Progenitor cell of endocrine pancreas (in vitro differentiated cells): Measurements from ENCODE around the gene IGSF5. TPM values are rescaled to one million over a fixed set of nuclear protein-coding genes. Genes with fewer than 3 reads are reported as not detected.

ENCODE experiments used
- DNase-seq: peaks from one replicate; pipeline ENCODE4 v3.0.0; 2021; ENCODE audit warnings: low spot score; ENCODE audit not compliant: unreplicated experiment
- H3K27ac Mint-ChIP-seq: 2 replicates; pipeline ENCODE4 v1.8.0; 2021; ENCODE audit warnings: mild to moderate bottlenecking, moderate library complexity, mixed read lengths
- H3K27me3 Mint-ChIP-seq: 2 replicates; pipeline ENCODE4 v1.8.0; 2021; ENCODE audit warnings: mixed read lengths
- H3K36me3 Mint-ChIP-seq: 2 replicates; pipeline ENCODE4 v1.8.0; 2022; ENCODE audit warnings: mixed read lengths; ENCODE audit not compliant: insufficient read depth
- H3K4me1 Mint-ChIP-seq: 2 replicates; pipeline ENCODE4 v1.8.0; 2021; ENCODE audit warnings: low read depth, mixed read lengths
- H3K4me3 Mint-ChIP-seq: 2 replicates; pipeline ENCODE4 v1.8.0; 2021; ENCODE audit warnings: low read depth, mild to moderate bottlenecking, moderate library complexity, mixed read lengths
- H3K9me3 Mint-ChIP-seq: 2 replicates; pipeline ENCODE4 v1.8.0; 2021; ENCODE audit warnings: low read depth, mixed read lengths
- total RNA-seq: library from RNA; stranded (reverse); gene quantifications from 2 replicates; pipeline ENCODE4 v1.2.1, GENCODE V29; 2021
- TF ChIP-seq, protein P1 (sequence below): fragments of 200-600 bp; sonication (generic); IDR thresholded peaks from one replicate; pipeline ENCODE4 v1.5.0; 2021; ENCODE audit warnings: antibody characterized with exemption, mild to moderate bottlenecking; ENCODE audit not compliant: unreplicated experiment

IGSF5 gene
- total RNA-seq, 1 donor from 2014 or later: 0.22 TPM

DNA sequence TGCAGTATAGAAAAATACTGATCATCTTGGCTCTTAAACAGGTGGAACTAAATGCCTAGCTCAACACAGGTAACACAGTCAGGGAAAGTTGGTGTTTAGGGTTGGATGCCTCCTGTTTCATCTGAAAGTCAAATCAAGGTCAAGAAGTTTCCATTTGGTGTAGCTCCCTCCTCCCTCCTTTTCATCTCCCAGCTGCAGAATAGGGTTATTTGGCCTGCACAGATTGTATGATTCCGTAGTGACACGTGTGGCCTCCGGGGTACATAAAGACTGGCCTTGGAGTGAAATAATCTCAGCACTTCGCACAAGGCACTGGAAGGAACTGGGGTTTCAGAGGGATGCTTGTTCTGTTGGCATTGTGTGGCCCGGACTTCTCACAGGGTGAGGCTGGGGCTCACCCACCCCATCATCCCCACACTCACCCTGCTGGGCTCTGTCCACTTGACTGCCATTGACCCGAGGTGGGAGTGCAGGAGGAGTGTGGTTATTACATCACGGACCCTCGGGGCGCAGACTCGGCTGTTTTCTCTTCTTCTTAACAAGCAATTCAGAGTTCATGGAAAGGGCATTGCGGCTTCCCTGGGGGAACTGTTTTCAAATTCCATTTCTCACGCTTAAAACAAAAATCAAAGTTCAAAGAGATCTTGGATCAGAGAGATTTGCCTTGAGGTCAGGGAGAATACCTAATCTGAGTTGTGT lies 18.4 kb downstream of the IGSF5 start:
- TF ChIP-seq, protein P1, sequence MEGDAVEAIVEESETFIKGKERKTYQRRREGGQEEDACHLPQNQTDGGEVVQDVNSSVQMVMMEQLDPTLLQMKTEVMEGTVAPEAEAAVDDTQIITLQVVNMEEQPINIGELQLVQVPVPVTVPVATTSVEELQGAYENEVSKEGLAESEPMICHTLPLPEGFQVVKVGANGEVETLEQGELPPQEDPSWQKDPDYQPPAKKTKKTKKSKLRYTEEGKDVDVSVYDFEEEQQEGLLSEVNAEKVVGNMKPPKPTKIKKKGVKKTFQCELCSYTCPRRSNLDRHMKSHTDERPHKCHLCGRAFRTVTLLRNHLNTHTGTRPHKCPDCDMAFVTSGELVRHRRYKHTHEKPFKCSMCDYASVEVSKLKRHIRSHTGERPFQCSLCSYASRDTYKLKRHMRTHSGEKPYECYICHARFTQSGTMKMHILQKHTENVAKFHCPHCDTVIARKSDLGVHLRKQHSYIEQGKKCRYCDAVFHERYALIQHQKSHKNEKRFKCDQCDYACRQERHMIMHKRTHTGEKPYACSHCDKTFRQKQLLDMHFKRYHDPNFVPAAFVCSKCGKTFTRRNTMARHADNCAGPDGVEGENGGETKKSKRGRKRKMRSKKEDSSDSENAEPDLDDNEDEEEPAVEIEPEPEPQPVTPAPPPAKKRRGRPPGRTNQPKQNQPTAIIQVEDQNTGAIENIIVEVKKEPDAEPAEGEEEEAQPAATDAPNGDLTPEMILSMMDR: no peak
- peaks cover 1% of the 10 kb centered on the region for H3K36me3 Mint-ChIP-seq
- H3K4me3 Mint-ChIP-seq: no peak overlapping the region
- no peak for DNase-seq
- H3K27ac Mint-ChIP-seq: no peak overlapping the region
- H3K27me3 Mint-ChIP-seq: no peaks in the 10 kb centered on the region
- H3K9me3 Mint-ChIP-seq: peaks cover 8% of the 10 kb centered on the region
- peaks cover 10% of the 10 kb centered on the region for H3K4me1 Mint-ChIP-seq

DNA sequence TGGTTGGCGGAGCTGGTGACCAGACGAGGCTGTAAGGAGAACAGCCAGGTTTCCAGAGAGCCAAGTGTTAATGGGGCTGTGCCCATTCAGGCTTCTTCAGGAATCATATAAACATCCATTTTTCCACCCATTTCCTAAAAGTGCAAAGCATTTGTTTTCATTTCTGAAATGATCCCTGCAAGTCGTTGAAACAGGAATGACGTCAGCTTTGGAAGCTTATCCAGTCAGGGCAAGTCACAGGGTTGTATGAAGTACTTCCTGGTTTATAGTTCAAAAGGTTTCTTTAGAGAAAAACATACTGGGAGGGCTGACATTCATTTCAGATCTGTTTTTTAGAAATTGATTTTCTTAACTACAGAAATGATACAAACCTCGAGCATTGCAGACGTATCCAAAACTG lies 29.2 kb downstream of the IGSF5 start:
- no peaks in the 10 kb centered on the region for H3K9me3 Mint-ChIP-seq
- peaks cover 3% of the 10 kb centered on the region for H3K27me3 Mint-ChIP-seq
- DNase-seq: no peak
- TF ChIP-seq, protein P1: no peak
- H3K4me1 Mint-ChIP-seq: no peaks in the 10 kb centered on the region
- no peak overlapping the region for H3K4me3 Mint-ChIP-seq
- no peak overlapping the region for H3K27ac Mint-ChIP-seq
- no peaks in the 10 kb centered on the region for H3K36me3 Mint-ChIP-seq

DNA sequence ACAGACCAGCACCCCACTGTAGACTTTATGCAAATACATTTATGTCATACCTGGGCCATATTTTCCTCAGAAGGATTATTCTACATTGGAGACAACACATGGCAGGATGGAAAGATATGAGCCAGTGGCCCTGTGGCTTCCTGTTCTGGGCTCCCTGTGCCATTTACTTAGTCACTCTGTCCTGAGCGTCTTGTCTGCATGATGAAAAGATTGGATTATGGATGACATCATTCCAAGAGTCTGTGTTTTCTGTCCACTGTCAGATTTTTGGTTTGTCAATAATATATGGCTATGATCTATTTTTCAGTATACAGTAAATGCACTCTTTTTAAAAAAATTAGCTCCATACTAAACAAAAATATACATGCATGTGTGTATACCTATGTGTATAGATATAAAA lies 30.8 kb downstream of the IGSF5 start:
- no peak overlapping the region for H3K27ac Mint-ChIP-seq
- H3K4me3 Mint-ChIP-seq: no peak overlapping the region
- no peaks in the 10 kb centered on the region for H3K4me1 Mint-ChIP-seq

GRCh38 chr21:39776589-39776988 lies 31.6 kb downstream of the IGSF5 start:
- Mint-ChIP-seq H3K9me3 (no peaks in the 10 kb centered on the region), H3K4me3 (no peak overlapping the region), H3K27me3 (peaks cover 3% of the 10 kb centered on the region), H3K27ac (no peak overlapping the region), H3K4me1 (no peaks in the 10 kb centered on the region), H3K36me3 (no peaks in the 10 kb centered on the region)
- TF ChIP-seq, protein P1: no peak
- DNase-seq: no peak

More for the DNA sequence above, 30.8 kb downstream of the IGSF5 start:
- Mint-ChIP-seq H3K36me3 (no peaks in the 10 kb centered on the region), H3K9me3 (no peaks in the 10 kb centered on the region), H3K27me3 (peaks cover 3% of the 10 kb centered on the region)
- DNase-seq: no peak
- TF ChIP-seq, protein P1: no peak

DNA sequence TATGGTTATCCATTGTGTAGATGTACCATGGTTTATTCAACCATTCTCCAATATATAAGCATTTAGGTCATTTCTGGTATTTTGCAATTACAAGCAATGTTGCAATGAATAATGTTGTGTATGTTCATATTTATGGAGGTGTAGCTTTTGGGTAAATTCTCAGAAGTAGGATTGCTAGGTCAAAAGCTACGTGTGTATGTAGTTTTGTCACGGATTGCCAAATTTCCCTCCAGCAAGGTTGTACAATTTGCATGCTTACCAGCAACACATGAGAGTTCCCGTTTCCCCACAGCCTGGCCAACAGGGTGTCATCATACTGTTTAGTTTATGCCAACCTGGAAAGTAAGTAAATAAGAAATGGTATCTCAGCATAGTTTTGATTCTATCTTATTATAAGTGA lies 36.3 kb downstream of the IGSF5 start:
- Mint-ChIP-seq H3K27me3 (no peaks in the 10 kb centered on the region), H3K9me3 (no peaks in the 10 kb centered on the region), H3K27ac (no peak overlapping the region), H3K36me3 (no peaks in the 10 kb centered on the region), H3K4me3 (no peak overlapping the region), H3K4me1 (no peaks in the 10 kb centered on the region)
- TF ChIP-seq, protein P1: no peak
- no peak for DNase-seq
